IPS DF 4.7 (cell line): ENCODE measurements around the gene ZNF516.
A peak's percentile ranks its signal among the peaks of the same experiment; 100 is the strongest.

Experiments used
- DNase-seq: peaks from one replicate; pipeline ENCODE4 v3.0.0-alpha.2; 2013; ENCODE audit warnings: low spot score; ENCODE audit errors: extremely low read depth

The ZNF516 gene

GRCh38 chr18:76384861-76385680 is 110.0 kb downstream of the ZNF516 start:
- no peak for DNase-seq

GRCh38 chr18:76384114-76384790 is 110.8 kb downstream of the ZNF516 start:
- no peak for DNase-seq

- DNase-seq = no peak
Observed at GRCh38 chr18:76383636-76384035, 111.4 kb downstream of the ZNF516 start.

- no peak for DNase-seq
Observed at GRCh38 chr18:76382275-76382674, 112.8 kb downstream of the ZNF516 start.

GRCh38 chr18:76380791-76381405 is 114.1 kb downstream of the ZNF516 start:
- peak; percentile 51 for DNase-seq

GRCh38 chr18:76380127-76380729 is 114.8 kb downstream of the ZNF516 start:
- no peak for DNase-seq

GRCh38 chr18:76379226-76380126 is 115.6 kb downstream of the ZNF516 start:
- no peak for DNase-seq

- no peak for DNase-seq
Observed at GRCh38 chr18:76378526-76379215, 116.4 kb downstream of the ZNF516 start.

GRCh38 chr18:76377359-76377756 is 117.7 kb downstream of the ZNF516 start:
- DNase-seq = no peak

GRCh38 chr18:76376668-76377358 is 118.2 kb downstream of the ZNF516 start:
- DNase-seq = no peak

- no peak for DNase-seq
Observed at GRCh38 chr18:76376225-76376624, 118.8 kb downstream of the ZNF516 start.

- DNase-seq = no peak
Observed at GRCh38 chr18:76374330-76375281, 120.4 kb downstream of the ZNF516 start.

GRCh38 chr18:76373297-76373696 is 121.7 kb downstream of the ZNF516 start:
- DNase-seq = no peak

- DNase-seq = no peak
Observed at GRCh38 chr18:76371301-76372203, 123.5 kb downstream of the ZNF516 start.

- no peak for DNase-seq
Observed at GRCh38 chr18:76370686-76371085, 124.4 kb downstream of the ZNF516 start.

GRCh38 chr18:76370201-76370600 is 124.8 kb downstream of the ZNF516 start:
- DNase-seq = no peak

- DNase-seq = no peak
Observed at GRCh38 chr18:76369791-76370190, 125.3 kb downstream of the ZNF516 start.

- no peak for DNase-seq
Observed at GRCh38 chr18:76368976-76369375, 126.1 kb downstream of the ZNF516 start.
